ENCODE measurements around the gene GABRG3.

GABRG3 gene

DNA sequence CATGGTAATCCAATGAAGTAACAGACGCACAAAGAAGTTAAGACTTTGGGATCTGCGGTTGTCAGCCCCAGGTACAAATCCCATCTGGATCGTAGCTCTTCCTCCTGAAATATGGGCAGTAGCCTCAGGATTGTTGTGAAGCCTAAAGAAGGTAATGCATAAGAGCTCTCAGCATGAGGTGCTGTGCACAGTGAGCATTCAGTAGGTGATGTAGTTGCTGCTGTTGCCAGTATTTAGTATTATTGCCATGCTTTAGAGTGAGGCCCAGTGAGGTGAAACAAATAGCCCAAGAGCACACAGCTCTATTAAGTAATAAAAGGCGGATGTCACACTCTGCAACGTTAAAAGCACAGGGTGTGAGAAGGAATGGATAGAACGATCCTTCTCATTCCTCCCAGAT is 225.7 kb downstream of the GABRG3 start:
- DNase-seq = no peak

DNA sequence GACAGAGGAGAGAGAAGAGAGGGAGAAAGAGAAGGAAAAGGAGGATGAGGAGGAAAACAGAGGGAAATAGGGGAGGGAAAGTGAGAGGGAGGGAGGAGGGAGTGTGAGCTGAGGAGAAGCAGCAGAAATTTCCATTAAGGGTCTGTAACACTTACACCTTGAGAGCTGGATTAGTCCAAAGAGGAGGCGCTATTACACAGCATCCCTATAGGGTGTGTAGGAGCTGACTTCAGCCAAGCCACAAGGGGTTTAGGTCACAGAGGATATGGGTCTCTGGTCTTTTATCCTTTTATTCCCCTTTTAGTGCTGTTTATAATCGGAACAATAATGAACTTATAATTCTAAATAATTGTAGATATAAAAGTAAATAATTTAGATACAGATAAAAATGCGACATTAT is 230.4 kb downstream of the GABRG3 start:
- no peak for DNase-seq

DNA sequence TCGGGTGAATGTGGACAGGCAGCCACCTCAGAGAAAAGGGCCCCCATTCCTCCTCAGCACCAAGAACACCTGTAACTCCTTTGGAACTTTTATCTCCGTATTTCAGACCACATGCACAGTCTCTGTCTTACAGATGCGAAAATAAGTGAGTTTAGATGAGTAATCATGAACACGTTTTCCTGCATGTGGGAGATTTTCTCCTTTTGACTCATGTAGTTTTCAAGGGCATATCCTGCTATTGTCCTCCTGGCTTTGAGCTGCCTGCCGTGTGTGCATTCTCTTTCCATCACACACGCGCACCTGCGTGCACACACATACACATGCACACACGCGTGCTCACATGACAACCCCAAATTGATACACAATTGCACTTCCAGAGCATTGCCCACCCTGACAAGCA is 239.2 kb downstream of the GABRG3 start:
- DNase-seq = no peak

DNA sequence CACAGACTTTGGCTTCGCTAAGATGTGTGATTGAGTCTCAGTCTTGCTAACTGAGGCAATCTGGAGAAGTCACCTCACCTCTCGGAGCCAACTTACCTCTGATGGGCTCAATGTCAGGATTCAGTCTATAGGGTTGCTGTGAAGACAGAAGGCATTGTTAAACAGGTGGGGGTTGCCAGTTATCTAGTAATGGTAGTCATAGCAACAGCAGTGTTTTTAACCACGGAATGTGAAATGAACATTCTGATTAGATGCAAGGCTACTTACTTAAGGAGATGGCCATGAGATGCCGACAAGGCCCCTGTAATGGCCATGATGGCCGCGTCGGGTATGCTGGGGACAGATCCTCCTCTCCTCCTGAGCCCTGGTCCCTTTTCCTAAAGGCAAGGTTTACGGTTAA is 243.1 kb downstream of the GABRG3 start:
- DNase-seq = no peak

DNA sequence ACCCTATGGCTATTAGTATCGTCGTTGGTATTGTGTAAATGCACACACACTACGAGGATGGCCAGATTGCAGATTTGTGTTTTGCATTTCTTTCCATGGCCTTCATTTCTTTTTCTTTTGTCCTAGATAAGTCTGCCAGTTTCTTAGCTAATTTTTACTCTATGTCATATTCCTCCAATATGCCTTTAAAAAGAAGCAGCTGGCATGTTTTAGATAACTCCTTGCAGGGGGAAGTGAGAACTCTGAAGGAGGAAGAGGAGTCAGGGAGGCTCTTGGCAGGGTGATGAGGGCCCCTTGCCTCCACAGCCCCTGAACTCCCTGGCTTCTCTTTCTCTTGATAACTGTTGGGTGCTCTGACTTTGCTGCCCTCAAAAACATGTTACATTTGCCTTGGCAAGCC is 244.0 kb downstream of the GABRG3 start:
- no peak for DNase-seq

DNA sequence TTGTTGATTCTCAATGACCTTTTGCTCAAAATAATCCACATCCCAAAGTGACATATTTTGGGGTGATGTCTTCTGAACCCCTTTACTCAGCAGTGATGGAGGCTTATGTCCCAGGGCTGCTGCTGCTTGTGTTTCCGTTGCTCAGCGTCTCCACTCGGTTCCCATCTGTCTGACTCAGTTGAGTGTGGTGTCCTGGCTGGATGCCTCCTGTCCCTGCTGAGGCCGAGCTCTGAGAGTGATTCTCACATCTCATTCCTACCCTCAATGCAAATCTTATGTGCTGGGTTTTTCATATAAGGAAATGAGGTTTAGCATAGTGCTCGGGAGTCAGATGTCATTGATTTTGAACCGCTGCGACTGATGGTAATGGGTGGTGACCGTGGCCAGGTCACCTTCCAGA is 247.4 kb downstream of the GABRG3 start:
- no peak for DNase-seq

DNA sequence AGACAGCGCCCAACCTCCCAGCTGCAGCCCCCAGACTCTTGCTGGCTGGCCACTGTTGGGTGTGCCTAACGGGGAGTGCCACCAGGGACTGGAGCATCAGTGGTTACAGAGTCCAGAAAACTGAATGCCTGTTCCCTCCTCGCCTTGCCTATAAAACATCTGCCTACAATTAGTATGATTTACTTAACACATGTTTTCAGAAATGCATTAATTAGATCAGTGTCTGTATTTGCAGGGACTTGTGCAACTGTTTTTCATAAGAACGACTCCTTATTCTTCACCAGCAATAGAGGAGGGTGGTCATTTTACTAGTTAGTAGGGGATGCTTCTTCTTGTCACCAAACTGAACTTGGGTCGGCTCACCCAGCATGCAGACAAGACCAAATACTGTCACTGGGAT is 248.7 kb downstream of the GABRG3 start:
- no peak for DNase-seq

DNA sequence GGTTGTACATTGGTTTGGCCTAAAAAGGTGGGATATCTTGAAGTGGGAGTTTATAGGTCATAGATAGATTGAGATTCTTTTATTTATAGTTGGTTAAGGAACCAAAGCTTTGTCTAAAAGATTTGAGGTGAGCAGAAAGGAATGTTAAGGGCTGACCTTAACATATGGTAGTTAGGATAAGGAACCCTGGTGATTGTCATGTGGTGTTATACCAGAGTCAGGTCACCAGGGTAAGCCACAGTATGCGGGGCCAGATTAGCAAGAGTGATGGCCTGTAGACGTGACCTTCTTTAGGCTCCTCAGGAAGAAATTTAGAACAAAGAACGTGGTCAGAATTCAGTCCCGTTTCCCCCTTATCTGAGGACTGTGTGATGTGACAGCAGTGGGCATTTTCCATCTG is 249.2 kb downstream of the GABRG3 start:
- no peak for DNase-seq

DNA sequence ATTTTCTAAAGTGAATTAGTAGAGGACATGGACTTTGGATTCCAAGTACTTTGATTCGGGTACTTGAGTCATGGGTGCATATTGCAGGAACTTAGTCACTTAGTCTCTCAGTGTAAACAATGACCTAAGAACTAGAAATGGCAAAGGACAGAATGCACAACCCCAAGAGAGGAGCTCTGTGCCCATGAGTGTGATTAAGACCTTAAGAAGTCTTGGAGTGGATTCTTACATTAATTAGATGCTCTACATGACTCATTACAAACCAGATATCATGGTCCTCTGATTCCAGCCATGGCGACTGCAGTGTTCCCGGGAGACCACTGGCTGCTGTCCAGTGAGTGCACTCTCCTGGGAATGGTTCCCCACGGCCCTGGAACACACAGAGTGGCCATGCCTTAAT is 251.5 kb downstream of the GABRG3 start:
- no peak for DNase-seq

DNA sequence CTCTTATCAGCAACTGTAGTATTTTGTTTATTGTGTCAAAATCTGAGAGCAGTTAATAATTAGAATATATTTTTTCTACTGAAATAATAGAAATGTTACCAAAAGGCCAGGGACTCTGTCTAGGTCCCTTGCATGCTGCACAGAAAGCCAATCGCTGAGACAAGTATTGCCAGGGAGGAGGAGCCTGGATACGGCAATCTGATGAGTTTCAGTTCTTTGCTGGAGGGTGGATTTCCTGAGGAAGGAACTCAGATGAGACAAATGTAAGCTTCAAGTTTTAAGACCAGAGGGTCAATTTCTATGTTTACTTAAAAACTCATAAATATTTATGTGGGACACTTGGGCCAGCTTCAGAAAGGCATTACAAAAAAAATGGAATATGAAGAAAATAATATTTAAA is 252.2 kb downstream of the GABRG3 start:
- DNase-seq = no peak

DNA sequence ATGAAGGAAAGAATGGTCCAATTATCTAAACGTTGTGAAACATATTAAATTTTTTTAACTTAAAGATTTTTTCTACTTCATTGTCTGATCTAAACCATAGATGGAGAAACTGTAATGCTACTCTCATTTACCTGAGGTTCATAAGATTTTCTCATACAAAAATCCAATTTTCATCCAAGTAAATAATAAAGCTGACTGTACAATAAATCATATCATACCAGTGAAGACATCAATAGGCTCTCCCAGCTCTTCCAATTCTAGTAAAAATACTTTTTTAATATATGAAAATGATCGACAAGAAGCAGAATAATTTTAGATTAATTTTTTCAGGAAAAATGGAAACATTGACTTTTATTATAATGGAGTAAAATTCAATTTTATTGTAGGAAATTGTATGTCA is 260.8 kb downstream of the GABRG3 start:
- DNase-seq = no peak

DNA sequence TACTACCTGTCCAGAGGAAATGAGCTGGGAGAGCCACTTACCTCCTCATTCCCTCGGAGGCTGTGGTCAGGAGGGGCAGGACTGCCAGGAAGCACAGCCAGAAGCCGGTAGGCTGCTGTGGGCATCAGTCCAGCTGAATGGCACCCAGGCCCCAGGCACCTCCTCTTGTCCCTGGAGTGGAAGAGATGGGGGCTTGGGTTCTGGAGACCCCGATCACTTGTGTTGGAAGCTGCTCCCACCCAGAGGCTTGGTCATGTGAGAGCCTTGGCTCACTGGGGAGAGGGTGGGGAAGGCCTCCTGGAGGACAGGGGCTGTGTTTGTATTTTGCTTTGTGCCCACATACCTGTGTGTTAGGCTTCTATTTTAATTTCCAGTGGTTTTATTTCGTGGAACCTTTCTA is 261.9 kb downstream of the GABRG3 start:
- no peak for DNase-seq

DNA sequence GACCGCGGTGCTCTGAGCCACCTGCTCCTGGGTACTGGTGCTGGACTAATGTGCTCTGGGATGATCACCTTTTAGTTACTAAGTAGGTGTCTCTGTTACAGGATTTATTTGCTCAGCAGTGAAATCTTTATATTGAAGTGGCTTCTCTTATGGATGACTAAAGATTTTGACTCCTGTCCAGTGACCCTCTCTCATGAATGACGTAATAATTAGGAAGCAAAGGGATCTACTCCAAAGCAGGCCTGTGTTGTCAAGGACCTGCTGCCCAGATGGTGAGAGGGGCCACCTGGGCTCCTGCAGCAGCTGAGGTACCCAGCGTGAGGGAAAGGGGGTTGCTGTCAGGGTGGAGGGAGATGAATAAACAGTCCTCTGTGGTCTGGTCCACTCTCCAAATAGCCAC is 263.6 kb downstream of the GABRG3 start:
- DNase-seq = no peak

DNA sequence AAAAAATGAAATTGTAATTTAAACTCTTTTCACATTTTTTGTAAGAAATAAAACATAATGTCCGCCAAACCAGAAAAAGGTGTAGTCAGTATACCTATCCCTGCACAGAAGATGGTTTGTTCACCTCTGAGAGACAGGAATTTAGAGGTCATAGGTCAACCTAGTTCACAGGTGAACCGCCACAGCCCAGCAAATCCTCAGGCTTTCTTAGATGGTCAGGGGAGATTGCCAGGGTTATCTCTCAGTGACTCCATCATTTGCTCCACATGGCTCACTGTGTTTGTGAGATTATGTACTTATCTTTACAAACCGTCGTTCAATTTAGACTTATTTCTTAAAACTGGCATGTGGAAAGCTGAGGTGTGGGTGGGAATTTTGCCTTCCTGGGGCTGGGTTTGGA is 264.2 kb downstream of the GABRG3 start:
- no peak for DNase-seq

DNA sequence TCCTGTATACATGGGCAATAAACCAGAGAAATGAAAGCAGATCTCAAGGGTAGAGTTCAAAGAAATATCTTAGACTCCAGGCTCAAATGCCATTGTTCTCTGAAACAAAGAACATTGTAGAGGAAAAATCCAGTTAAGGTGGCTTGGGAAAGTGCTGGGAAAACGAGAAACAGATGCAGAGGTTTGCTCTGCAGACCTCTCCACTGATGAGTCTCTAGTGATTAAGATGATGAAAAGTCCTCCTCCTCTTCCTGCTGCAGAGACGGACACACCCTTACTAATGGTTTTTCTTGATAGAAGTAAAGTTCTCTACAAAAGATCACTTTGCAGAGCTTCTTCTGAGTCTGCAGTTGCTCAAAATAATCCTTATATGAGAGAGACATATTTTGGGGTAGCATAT is 264.7 kb downstream of the GABRG3 start:
- no peak for DNase-seq

DNA sequence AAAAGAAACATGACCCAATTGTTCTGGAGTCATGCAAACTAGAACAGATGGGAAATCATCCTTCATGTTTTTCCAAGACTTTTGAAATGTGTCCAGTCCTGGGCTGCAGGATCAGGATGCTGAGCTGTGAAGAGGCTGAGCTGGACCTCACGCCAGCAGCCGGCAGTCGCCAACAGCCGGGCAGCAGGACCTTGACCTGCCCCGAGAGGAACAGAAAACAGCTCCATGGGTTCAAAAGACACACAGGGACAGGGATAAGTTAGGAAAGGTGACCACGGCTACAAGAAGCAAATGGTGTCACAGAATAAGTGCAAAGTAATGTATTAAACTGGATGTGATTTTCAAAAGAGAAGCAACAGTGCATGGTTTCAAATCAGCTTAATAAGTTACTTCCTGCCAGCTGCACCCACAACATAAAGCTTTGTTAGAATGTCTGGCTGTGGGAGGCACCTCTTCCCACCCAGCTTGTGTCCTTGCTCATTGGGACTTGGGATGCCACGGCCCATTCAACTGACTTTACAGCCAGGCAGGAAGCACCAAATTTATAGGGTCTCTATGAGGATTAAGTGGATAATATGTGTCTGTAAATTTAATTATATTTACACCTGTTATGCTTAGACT is 266.4 kb downstream of the GABRG3 start:
- DNase-seq = no peak

DNA sequence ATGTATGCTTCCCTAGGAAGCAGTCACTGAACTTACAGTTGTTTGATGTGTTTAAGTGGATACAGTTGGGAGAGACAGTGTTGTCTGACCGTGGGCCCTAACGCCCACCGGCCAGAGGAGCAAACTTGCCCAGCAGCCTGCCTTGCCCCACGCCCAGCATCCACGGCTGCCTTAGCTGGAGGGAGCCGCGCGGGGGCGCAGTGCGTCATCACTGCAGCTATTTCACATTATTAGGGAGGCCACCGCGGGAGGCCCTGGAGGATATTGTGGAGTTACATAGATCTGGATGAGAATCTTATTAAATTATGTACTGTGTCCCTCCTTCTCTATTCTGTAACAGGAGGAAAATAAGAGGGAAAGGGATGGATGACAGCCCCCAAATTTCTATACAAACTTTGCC is 267.2 kb downstream of the GABRG3 start:
- DNase-seq = peak in 1 of 2 experiments; percentile 2

DNA sequence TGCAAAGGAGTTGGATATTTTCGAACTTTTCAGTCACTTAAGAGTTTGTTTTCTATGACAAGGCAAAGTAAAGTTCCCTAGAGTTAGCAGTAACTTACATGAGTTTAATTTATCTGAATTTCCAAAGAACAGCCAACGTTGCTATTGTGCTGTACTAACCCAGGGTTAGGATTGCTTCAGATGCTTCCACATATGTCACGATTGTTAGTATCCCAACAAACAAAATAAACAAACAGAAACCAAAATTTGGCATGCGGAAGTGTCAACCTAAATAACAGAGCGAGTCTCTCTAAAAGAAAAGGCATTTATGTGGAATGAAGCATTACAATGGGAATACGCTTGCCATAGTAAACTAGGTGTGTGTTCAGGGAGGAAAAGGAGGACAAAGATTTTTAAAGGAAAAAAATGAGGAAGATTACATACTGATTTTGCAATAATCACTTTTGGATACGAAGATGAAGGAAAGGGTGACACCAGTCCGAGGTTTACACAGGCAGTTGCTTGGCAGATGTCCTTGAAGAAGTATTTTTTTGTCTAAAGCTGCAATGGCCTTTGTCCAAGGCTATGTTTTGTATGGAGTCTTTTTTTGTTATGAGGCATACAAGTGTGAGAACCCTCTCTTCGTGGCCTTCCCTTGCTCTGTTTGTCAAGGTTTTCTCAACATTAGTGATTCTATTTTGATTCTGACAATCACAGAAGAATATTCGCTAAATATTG is 267.9 kb downstream of the GABRG3 start:
- DNase-seq = no peak

DNA sequence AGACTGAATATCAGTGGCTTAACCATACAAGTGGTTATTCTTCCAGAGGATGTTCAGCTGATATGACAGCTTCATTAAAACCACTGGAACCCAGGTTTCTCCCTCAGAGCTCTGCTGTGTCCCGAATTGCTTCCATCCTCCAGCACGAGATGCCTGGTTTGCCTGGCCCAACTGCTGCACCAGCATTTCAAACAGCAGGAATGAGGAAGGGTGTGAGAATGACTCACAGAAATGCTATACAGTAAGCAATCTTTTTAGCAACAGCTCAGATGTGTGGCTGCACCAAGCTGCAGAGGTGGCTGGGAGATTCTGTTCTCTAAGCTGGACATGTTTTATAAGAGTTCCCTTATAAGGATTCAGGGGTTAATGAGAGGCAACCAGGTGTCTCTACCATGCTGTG is 271.0 kb downstream of the GABRG3 start:
- DNase-seq = no peak

DNA sequence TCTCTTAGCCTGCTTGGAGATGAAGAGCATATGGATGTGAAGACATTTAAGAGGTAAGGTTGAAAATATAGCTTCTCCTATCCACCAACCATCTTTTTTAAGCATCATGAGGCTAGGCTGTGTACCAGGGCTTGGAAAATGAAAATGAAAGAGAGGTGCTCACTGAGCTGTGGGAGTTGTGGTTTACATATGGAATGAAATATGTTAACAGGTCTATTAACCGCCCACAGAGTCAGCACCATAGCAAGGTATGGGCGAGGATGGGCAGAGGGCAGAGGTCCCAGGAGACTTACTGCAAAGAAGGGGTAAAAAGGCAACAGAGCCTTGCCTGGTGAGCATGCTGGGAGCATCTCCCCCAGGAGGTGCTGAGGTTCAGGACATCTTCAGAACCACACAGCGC is 273.1 kb downstream of the GABRG3 start:
- DNase-seq = no peak

DNA sequence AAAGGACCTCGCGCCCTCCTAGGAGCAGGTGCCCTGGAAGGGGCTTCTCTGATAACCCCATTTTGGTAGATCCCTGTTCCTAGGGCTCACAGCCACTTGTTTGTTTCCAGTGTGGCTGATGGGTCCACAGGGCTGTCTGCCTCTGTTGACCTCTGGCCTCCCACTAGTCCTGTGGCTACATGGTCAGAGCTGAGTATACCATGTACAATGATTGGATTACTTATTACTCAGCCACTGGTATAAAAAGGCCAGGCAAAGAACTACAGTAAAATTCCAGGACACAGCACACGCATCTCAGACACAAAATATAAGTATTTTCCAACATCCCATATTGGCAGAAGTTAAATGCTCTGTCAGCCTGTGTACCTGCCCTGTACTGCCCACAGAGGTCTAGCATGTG is 277.3 kb downstream of the GABRG3 start:
- no peak for DNase-seq

DNA sequence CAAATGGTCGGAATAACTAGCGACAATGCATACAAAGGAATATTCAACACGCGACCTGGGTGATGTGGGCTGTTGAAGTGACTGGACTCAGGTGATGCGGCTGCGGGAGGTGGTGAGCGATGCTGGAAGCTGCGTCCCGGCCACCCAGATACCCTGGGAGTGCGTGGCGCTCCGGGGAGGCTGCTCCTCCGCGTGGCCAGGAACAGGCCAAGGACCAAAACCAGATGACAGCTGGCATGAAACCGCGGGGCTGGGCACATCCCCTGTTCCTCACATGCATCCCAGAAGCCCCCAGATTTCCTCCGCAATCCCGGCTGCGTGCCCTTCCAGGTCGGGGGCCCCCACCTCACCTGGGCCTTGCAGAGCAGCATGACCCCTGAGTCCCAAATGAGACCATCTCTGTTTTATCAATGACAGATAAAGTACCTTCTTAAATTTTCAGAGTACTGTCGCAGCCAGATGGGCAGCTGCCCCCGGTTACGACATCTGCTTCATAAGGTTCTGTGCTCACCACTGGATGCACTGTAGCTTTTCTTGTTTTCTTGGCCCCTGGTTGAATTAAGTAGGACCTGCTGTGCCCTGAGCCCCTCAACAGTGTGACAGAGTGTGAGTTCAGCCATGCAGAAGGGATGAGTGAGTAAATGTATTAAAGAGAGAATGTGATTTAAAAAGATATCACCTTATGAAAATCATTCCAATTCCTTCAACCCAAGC is 278.2 kb downstream of the GABRG3 start:
- no peak for DNase-seq

DNA sequence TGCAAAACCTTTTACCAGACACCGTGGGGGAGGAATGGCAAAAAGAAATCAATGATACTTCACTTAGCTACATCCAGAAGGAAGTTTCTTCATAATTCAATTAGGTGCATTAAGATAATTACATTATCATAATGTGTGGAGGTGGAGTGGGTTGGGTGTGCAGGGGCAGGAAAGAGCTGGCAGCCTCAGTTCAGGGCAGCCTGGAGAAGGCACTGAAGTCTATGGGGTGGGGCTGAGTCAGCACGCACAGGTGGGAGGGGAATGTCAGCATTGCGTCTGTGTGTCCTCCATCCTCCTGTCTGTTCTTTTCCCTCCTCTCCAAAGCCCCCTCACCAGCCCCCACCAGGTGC is 278.8 kb downstream of the GABRG3 start:
- DNase-seq = no peak

DNA sequence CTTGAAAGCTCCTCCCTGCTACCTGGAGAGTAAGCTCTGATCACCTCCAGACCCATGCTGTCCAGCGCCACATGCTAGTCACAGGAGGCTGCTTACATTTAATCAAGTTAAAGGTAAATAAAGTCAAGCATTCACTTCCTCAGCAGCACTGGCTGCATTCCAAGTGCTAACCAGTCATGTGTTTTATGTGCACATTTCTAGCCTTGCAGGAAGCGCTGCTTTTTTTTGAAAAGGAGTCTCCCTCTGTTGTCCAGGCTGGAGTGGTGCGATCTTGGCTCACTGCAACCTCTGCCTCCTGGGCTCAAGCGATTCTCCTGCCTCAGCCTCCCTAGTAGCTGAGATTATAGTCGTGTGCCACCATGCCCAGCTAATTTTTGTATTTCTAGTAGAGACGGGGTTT is 279.2 kb downstream of the GABRG3 start:
- no peak for DNase-seq

DNA sequence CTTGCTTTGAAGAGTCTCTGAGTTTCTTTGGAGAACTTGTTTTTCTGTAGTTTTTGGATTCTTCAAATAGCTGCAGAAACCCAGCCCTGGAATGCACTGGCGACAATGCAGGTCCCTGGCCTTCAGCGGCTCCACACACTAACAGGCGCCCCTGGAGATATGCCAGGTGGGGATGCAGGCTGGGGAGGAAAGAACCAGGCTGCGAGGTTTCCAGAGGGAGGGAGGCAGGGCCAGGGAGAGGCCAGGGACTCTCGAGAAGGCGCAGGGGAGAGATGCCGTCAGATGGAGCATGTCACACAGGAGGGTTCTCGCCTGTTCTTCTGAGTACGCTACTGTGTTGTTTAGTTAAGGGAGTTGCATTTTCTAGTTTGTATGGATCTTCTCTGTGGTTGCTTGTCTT is 283.1 kb downstream of the GABRG3 start:
- DNase-seq = no peak
